OCI-LY3 (cell line): ENCODE data around the gene MAP3K5.

Experiments
- H2AFZ ChIP-seq: fragments of 200-600, 300-600 bp; shearing (Covaris generic); 2 replicates; pipeline ENCODE4 v1.6.0; 2014; ENCODE audit warnings: antibody characterized with exemption, low read depth, low read length
- H3K27ac ChIP-seq: fragments of 200-600, 300-600 bp; sonication (generic); 2 replicates; pipeline ENCODE4 v1.5.1; 2014; ENCODE audit warnings: mild to moderate bottlenecking, low read length, moderate library complexity, mixed read lengths
- H3K27me3 ChIP-seq: fragments of 200-600, 300-600 bp; sonication (generic); 2 replicates; pipeline ENCODE4 v1.6.1; 2014; ENCODE audit warnings: low read depth, low read length, mixed read lengths
- H3K36me3 ChIP-seq: fragments of 200-600, 300-600 bp; sonication (generic); replicated peaks from 2 replicates; pipeline ENCODE3; 2014; ENCODE audit warnings: low read depth, low read length, mixed read lengths
- H3K4me1 ChIP-seq: fragments of 300-600, 200-600 bp; sonication (generic); 2 replicates; pipeline ENCODE4 v1.6.1; 2014; ENCODE audit warnings: low read length, mixed read lengths
- H3K4me2 ChIP-seq: fragments of 200-600, 300-600 bp; sonication (generic); 2 replicates; pipeline ENCODE4 v1.6.1; 2014; ENCODE audit warnings: low read length, mixed read lengths
- H3K4me3 ChIP-seq: fragments of 300-600, 200-600 bp; sonication (generic); 2 replicates; pipeline ENCODE4 v1.5.1; 2014; ENCODE audit warnings: antibody characterized with exemption, mild to moderate bottlenecking, low read length, moderate library complexity
- H3K79me2 ChIP-seq: fragments of 300-600, 200-600 bp; shearing (Covaris generic); 2 replicates; pipeline ENCODE4 v1.6.1; 2014; ENCODE audit warnings: mild to moderate bottlenecking, low read length, mixed read lengths
- H3K9ac ChIP-seq: fragments of 300-600, 200-600 bp; shearing (Covaris generic); 2 replicates; pipeline ENCODE4 v1.6.0; 2014; ENCODE audit warnings: mild to moderate bottlenecking, low read length, moderate library complexity
- H3K9me3 ChIP-seq: fragments of 200-600, 300-600 bp; shearing (Covaris generic); 2 replicates; pipeline ENCODE4 v1.6.1; 2014; ENCODE audit warnings: low read length, mixed read lengths; ENCODE audit not compliant: insufficient read depth
- H4K20me1 ChIP-seq: fragments of 200-600, 300-600 bp; sonication (generic); 2 replicates; pipeline ENCODE4 v1.6.1; 2016; ENCODE audit warnings: low read length, mixed read lengths; ENCODE audit not compliant: insufficient read depth
- CTCF ChIP-seq: fragments of 200-600, 300-600 bp; sonication (generic); IDR thresholded peaks from 2 replicates; pipeline ENCODE4 v1.5.1; 2014; ENCODE audit warnings: antibody characterized with exemption, low read length, low read depth
- EZH2phosphoT487 ChIP-seq: fragments of 200-600 bp; shearing (Covaris generic); IDR thresholded peaks from 2 replicates; pipeline ENCODE4 v1.6.1; 2018; ENCODE audit warnings: antibody characterized with exemption, mixed run types, low read depth

MAP3K5 gene

GRCh38 chr6:136782021-136782770 is 10.1 kb downstream of the MAP3K5 start:
- no peak overlapping the region for H3K27ac ChIP-seq
- no peak overlapping the region for H3K4me3 ChIP-seq
- no peaks in the 10 kb centered on the region for H3K36me3 ChIP-seq
- no peaks in the 10 kb centered on the region for H3K79me2 ChIP-seq
- H3K9me3 ChIP-seq = no peaks in the 10 kb centered on the region
- H2AFZ ChIP-seq = no peak overlapping the region
- TF ChIP-seq EZH2phosphoT487 (no peak), CTCF (no peak)
- H4K20me1 ChIP-seq = peaks cover 4% of the 10 kb centered on the region
- H3K9ac ChIP-seq = no peak overlapping the region
- H3K4me1 ChIP-seq = peaks cover 26% of the 10 kb centered on the region
- H3K4me2 ChIP-seq = no peak overlapping the region
- H3K27me3 ChIP-seq = 0 out of 2 replicates have a peak, but pooled peaks cover 6% of the 10 kb centered on the region

GRCh38 chr6:136780972-136781371 is 11.3 kb downstream of the MAP3K5 start:
- Histone ChIP-seq H3K4me2 (no peak overlapping the region), H3K36me3 (no peaks in the 10 kb centered on the region), H3K4me1 (peaks cover 26% of the 10 kb centered on the region), H3K4me3 (no peak overlapping the region), H4K20me1 (peaks cover 4% of the 10 kb centered on the region), H3K27me3 (0 out of 2 replicates have a peak, but pooled peaks cover 5% of the 10 kb centered on the region), H3K9ac (no peak overlapping the region), H3K9me3 (no peaks in the 10 kb centered on the region), H2AFZ (no peak overlapping the region), H3K79me2 (no peaks in the 10 kb centered on the region), H3K27ac (no peak overlapping the region)
- TF ChIP-seq CTCF (no peak), EZH2phosphoT487 (no peak)

GRCh38 chr6:136779682-136780081 is 12.6 kb downstream of the MAP3K5 start:
- H2AFZ ChIP-seq = no peak overlapping the region
- no peak overlapping the region for H3K27ac ChIP-seq
- no peaks in the 10 kb centered on the region for H3K9me3 ChIP-seq
- H3K9ac ChIP-seq = no peak overlapping the region
- TF ChIP-seq EZH2phosphoT487 (no peak), CTCF (no peak)
- H3K36me3 ChIP-seq = no peaks in the 10 kb centered on the region
- no peaks in the 10 kb centered on the region for H3K27me3 ChIP-seq
- peaks cover 4% of the 10 kb centered on the region for H4K20me1 ChIP-seq
- no peak overlapping the region for H3K4me2 ChIP-seq
- no peaks in the 10 kb centered on the region for H3K79me2 ChIP-seq
- H3K4me3 ChIP-seq = no peak overlapping the region
- peaks cover 15% of the 10 kb centered on the region for H3K4me1 ChIP-seq

- Histone ChIP-seq H3K4me1 (peaks cover 8% of the 10 kb centered on the region), H3K4me3 (no peak overlapping the region), H3K4me2 (no peak overlapping the region), H3K79me2 (no peaks in the 10 kb centered on the region), H3K27me3 (no peaks in the 10 kb centered on the region), H3K9ac (no peak overlapping the region), H3K9me3 (no peaks in the 10 kb centered on the region), H3K27ac (no peak overlapping the region), H4K20me1 (no peaks in the 10 kb centered on the region), H3K36me3 (no peaks in the 10 kb centered on the region), H2AFZ (no peak overlapping the region)
- TF ChIP-seq EZH2phosphoT487 (no peak), CTCF (no peak)
Measured at GRCh38 chr6:136777651-136778050, 14.6 kb downstream of the MAP3K5 start.
